HepG2 (cell line): ENCODE measurements around the gene CTF1. TPM values are rescaled to one million over a fixed set of nuclear protein-coding genes. Genes with fewer than 3 reads are reported as not detected.

ENCODE experiments used
- ATAC-seq: fragments of 200-7000 bp; cut with Tn5 transposase; 3 replicates; pipeline ENCODE4 v1.9.1; 2020; ENCODE audit warnings: mild to moderate bottlenecking, moderate library complexity
- BruUV-seq: library from RNA; stranded (reverse); fragments of 400-500 nt; replicated peaks from 2 replicates; lab custom pipeline; 2021; lab: Mats Ljungman, UMichigan
- CTCF ChIA-PET: fragments of 300-600 bp; formaldehyde crosslinking; extraction: SDS; loops from one replicate; lab custom pipeline; 2021; ENCODE audit warnings: low total read pairs, inconsistent platforms, low intra/inter-chr PET ratio; lab: Yijun Ruan, JAX
- POLR2A ChIA-PET: fragments of 350-600 bp; sonication (Branson Sonifier 250); formaldehyde crosslinking; loops from one replicate; lab custom pipeline; 2020; ENCODE audit warnings: antibody characterized with exemption, inconsistent platforms; lab: Yijun Ruan, JAX
- DNase-seq: peaks from one replicate; pipeline ENCODE4 v3.0.0-alpha.2; 2015; ENCODE audit warnings: low spot score
- FAIRE-seq: peaks from 3 replicates; lab custom pipeline; 2011; peaks lifted over from hg19 to GRCh38; lab: Jason Lieb, UNC
- H2AFZ ChIP-seq: one replicate; pipeline ENCODE4 v1.6.1; 2011; ENCODE audit warnings: low read length, inconsistent platforms
- H3K27ac ChIP-seq: fragments of 300-600 bp; 3 replicates; pipeline ENCODE4 v1.8.0; 2011; ENCODE audit warnings: mixed run types, mild to moderate bottlenecking, mixed read lengths, low read length, inconsistent platforms; ENCODE audit not compliant: insufficient read depth; ENCODE audit errors: extremely low read length
- H3K27me3 ChIP-seq, 2 experiments: fragments of 200-600 bp in 1 of 2; 2 replicates in 1 of 2; 3 replicates in 1 of 2; pipeline versions ENCODE4 v1.6.0 to v1.8.0; 2011; ENCODE audit warnings: low read length in 2 of 2, mild to moderate bottlenecking in 2 of 2, moderate library complexity in 2 of 2, inconsistent platforms in 1 of 2; ENCODE audit not compliant: insufficient read depth in 2 of 2, control insufficient read depth in 1 of 2
- H3K36me3 ChIP-seq, 2 experiments: fragments of 200-600 bp in 1 of 2; replicated peaks in 1 of 2; 2 replicates in 1 of 2; 3 replicates in 1 of 2; pipeline versions ENCODE4 v1.5.1 to v1.8.0; 2011; ENCODE audit warnings: low read length in 2 of 2, inconsistent platforms in 1 of 2; ENCODE audit not compliant: insufficient read depth in 2 of 2, control insufficient read depth in 1 of 2
- H3K4me1 ChIP-seq: 2 replicates; pipeline ENCODE4 v1.5.1; 2012; ENCODE audit warnings: low read length, inconsistent platforms; ENCODE audit not compliant: insufficient read depth
- H3K4me2 ChIP-seq: 2 replicates; pipeline ENCODE4 v1.6.0; 2011; ENCODE audit warnings: low read depth, low read length, inconsistent platforms
- H3K4me3 ChIP-seq, 3 experiments: fragments of 200-600 bp in 1 of 3; sonication (generic), shearing (Covaris generic) in 1 of 3; replicated peaks in 1 of 3; 2 replicates each; pipeline ENCODE4 v1.5.1; 2011 to 2016; ENCODE audit warnings: low read length in 3 of 3, inconsistent platforms in 2 of 3, low read depth in 2 of 3, mild to moderate bottlenecking in 2 of 3, control low read depth in 1 of 3, mixed read lengths in 1 of 3; ENCODE audit not compliant: insufficient read depth in 1 of 3
- H3K79me2 ChIP-seq: one replicate; pipeline ENCODE4 v1.6.1; 2011; ENCODE audit warnings: low read length, inconsistent platforms; ENCODE audit not compliant: insufficient read depth
- H3K9ac ChIP-seq: 2 replicates; pipeline ENCODE4 v1.6.0; 2011; ENCODE audit warnings: mild to moderate bottlenecking, low read depth, low read length, inconsistent platforms; ENCODE audit not compliant: insufficient read depth
- H3K9me3 ChIP-seq: 2 replicates; pipeline ENCODE4 v1.5.1; 2012; ENCODE audit warnings: mild to moderate bottlenecking, low read length
- H4K20me1 ChIP-seq: 2 replicates; pipeline ENCODE4 v1.6.0; 2011; ENCODE audit warnings: inconsistent platforms, mild to moderate bottlenecking, low read length, moderate library complexity; ENCODE audit not compliant: insufficient read depth
- ATAD3A ChIP-seq: sonication (generic); formaldehyde crosslinking; IDR thresholded peaks from 2 replicates; pipeline ENCODE4 v1.4.0; 2020; ENCODE audit warnings: missing genetic modification reagents
- ETV6 ChIP-seq: sonication (generic); formaldehyde crosslinking; conservative IDR thresholded peaks from 2 replicates; pipeline ENCODE4 v1.4.0; 2020; ENCODE audit warnings: missing genetic modification reagents
- HMGXB3 ChIP-seq: sonication (generic); formaldehyde crosslinking; IDR thresholded peaks from 2 replicates; pipeline ENCODE4 v1.4.0; 2020; ENCODE audit warnings: missing genetic modification reagents, borderline replicate concordance
- KLF6 ChIP-seq: IDR thresholded peaks from 2 replicates; pipeline ENCODE4 v1.8.0; 2016; ENCODE audit warnings: missing biosample characterization, missing genetic modification reagents
- MED1 ChIP-seq: sonication (generic); formaldehyde crosslinking; IDR thresholded peaks from 2 replicates; pipeline ENCODE4 v1.4.0; 2020; ENCODE audit warnings: missing genetic modification reagents
- NCOR1 ChIP-seq: fragments of 200-600 bp; sonication (generic); IDR thresholded peaks from 2 replicates; pipeline ENCODE4 v1.7.0; 2017; ENCODE audit warnings: antibody characterized with exemption, low read length, borderline replicate concordance
- SSRP1 ChIP-seq: IDR thresholded peaks from 2 replicates; pipeline ENCODE4 v1.6.1; 2016; ENCODE audit warnings: control low read depth
- ZNF276 ChIP-seq: sonication (generic); formaldehyde crosslinking; IDR thresholded peaks from 2 replicates; pipeline ENCODE4 v1.4.0; 2020; ENCODE audit warnings: mild to moderate bottlenecking, low read depth, missing genetic modification reagents
- ZNF570 ChIP-seq: sonication (generic); formaldehyde crosslinking; IDR thresholded peaks from 2 replicates; pipeline ENCODE4 v1.4.0; 2020; ENCODE audit warnings: mild to moderate bottlenecking, missing genetic modification reagents, borderline replicate concordance
- WGBS: methylation state at CpG from one replicate; pipeline ENCODE4 v1.1.6; 2017; ENCODE audit warnings: low lambda C conversion rate; 5-methylcytosine and 5-hydroxymethylcytosine counted together
- in situ Hi-C: cut with HindIII; loops from 2 replicates; pipeline ENCODE4 v1.10.0; 2017; ENCODE audit warnings: low pct_unique_long_range_greater_than_20kb; ENCODE audit not compliant: extremely low pct_ligation_motif_present
- intact Hi-C: fragments of 100-400 bp; cut with micrococcal nuclease; formaldehyde crosslinking; loops from one replicate; pipeline ENCODE4 v1.10.0; 2022; ENCODE audit not compliant: unreplicated experiment
- polyA plus RNA-seq, 8 experiments: library from polyadenylated mRNA; depleted of rRNA in 3 of 8; stranded (reverse) in 7 of 8; unstranded in 1 of 8; fragments of >200 nt; fragmentation: Illumina TruSeq in 4 of 8; extraction: Trizol in 4 of 8; gene quantifications; 2 replicates each; pipeline versions ENCODE4 v1.2.1 to v1.2.3, GENCODE V29; 2011 to 2016; ENCODE audit warnings: low read depth in 4 of 8, missing spikeins in 1 of 8, mixed read lengths in 1 of 8; ENCODE audit not compliant: insufficient read depth in 1 of 8
- total RNA-seq, 5 experiments: library from RNA; depleted of rRNA; stranded (reverse); fragments of >200 nt; fragmentation: Illumina TruSeq; extraction: Trizol; gene quantifications; 2 replicates each; pipeline ENCODE4 v1.2.3, GENCODE V29; 2016; ENCODE audit warnings: low read depth in 1 of 5
- TF ChIP-seq, protein P1 (sequence below): sonication (generic); formaldehyde crosslinking; IDR thresholded peaks from 2 replicates; pipeline ENCODE4 v1.4.0; 2020; ENCODE audit warnings: missing genetic modification reagents

CTF1 gene
- total and polyA plus RNA-seq, 2 of the 13 experiments (the other 11 are each of a cell fraction or from before 2014, with no cell fraction given): 0.13 to 1.8 TPM

- TF ChIP-seq ZNF276 (CRISPR knock-in tag): no peak
- no peak for TF ChIP-seq HMGXB3
- no peak for TF ChIP-seq SSRP1 (CRISPR knock-in tag)
- no peak for TF ChIP-seq KLF6 (CRISPR knock-in tag)
- TF ChIP-seq ATAD3A (CRISPR knock-in tag): no peak
- no peak for TF ChIP-seq NCOR1
- no peak for TF ChIP-seq ETV6 (CRISPR knock-in tag)
Observed at GRCh38 chr16:30928390-30928789, 32.0 kb downstream of the CTF1 start (continued).

DNA sequence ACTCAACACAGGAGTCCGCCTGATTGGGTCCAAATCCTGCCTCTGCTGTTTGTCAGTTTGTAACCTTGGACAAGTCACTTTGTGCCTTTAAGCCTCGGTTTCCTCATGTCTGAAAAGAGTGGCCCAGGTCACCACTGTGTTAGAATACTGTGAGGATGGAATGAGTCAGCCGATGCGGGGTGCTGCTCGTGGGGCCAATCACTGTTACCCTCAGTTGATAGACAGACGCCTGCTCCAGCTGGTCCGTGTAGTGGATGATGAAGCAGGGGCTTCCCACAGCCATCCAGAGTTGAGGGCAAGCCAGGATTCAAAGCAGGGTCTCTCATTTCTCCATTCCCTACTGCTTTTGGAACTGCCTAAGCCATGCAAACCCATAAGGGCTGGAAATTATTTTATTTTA is 32.8 kb downstream of the CTF1 start:
- Histone ChIP-seq H3K9ac (no peak overlapping the region), H3K27me3 (no peaks in the 10 kb centered on the region), H3K4me1 (peaks cover 15% of the 10 kb centered on the region), H3K4me3 (no peak overlapping the region), H3K79me2 (no peaks in the 10 kb centered on the region), H3K4me2 (no peak overlapping the region), H3K9me3 (no peaks in the 10 kb centered on the region), H3K36me3 (peaks cover 11 to 25% of the 10 kb centered on the region in 2 experiments), H4K20me1 (no peaks in the 10 kb centered on the region), H2AFZ (no peak overlapping the region), H3K27ac (no peak overlapping the region)
- no peak for FAIRE-seq
- ChIA-PET POLR2A (no interaction called here), CTCF (no interaction called here)
- intact Hi-C loops (loop anchor here (10.0 kb wide), 1 partner anchor 234 kb away; the partner anchor contains the start of gene SRCAP), in situ Hi-C loops (no loop called here)
- 92% methylated on average over 5 of the region's 7 CpGs for WGBS
- no peak for DNase-seq
- no peak for TF ChIP-seq ZNF570 (CRISPR knock-in tag)
- TF ChIP-seq, protein P1, sequence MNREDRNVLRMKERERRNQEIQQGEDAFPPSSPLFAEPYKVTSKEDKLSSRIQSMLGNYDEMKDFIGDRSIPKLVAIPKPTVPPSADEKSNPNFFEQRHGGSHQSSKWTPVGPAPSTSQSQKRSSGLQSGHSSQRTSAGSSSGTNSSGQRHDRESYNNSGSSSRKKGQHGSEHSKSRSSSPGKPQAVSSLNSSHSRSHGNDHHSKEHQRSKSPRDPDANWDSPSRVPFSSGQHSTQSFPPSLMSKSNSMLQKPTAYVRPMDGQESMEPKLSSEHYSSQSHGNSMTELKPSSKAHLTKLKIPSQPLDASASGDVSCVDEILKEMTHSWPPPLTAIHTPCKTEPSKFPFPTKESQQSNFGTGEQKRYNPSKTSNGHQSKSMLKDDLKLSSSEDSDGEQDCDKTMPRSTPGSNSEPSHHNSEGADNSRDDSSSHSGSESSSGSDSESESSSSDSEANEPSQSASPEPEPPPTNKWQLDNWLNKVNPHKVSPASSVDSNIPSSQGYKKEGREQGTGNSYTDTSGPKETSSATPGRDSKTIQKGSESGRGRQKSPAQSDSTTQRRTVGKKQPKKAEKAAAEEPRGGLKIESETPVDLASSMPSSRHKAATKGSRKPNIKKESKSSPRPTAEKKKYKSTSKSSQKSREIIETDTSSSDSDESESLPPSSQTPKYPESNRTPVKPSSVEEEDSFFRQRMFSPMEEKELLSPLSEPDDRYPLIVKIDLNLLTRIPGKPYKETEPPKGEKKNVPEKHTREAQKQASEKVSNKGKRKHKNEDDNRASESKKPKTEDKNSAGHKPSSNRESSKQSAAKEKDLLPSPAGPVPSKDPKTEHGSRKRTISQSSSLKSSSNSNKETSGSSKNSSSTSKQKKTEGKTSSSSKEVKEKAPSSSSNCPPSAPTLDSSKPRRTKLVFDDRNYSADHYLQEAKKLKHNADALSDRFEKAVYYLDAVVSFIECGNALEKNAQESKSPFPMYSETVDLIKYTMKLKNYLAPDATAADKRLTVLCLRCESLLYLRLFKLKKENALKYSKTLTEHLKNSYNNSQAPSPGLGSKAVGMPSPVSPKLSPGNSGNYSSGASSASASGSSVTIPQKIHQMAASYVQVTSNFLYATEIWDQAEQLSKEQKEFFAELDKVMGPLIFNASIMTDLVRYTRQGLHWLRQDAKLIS (CRISPR knock-in tag): no peak
- TF ChIP-seq MED1 (CRISPR knock-in tag): no peak
- no TSS peak for BruUV-seq
- no peak for ATAC-seq
